Right lobe of liver (tissue), 6 donors: Measurements from ENCODE around the gene AP4E1. TPM values are rescaled to one million over a fixed set of nuclear protein-coding genes. Genes with fewer than 3 reads are reported as not detected.
"Not testable (repeated sequence)": the region's sequence is repeated elsewhere in the genome, so short reads cannot be mapped to it uniquely, and the experiment has no call there.

Source experiments
- ATAC-seq, 4 donors: fragments of 200-7000 bp; cut with Tn5 transposase; one replicate each; pipeline ENCODE4 v1.9.1; 2020; ENCODE audit warnings: mild to moderate bottlenecking in 4 of 4, moderate library complexity in 4 of 4
- DNase-seq, 3 donors: peaks; one replicate each; pipeline ENCODE4 v3.0.0-alpha.2; 2020
- H3K27ac ChIP-seq, 3 donors: fragments of 200-600 bp; one replicate each; pipeline ENCODE4 v1.8.0; 2022
- H3K27me3 ChIP-seq, 2 donors: fragments of 200-600 bp; one replicate each; pipeline ENCODE4 v1.8.0; 2022
- H3K36me3 ChIP-seq, 4 donors: fragments of 200-600 bp; sonication (generic) in 1 of 4; one replicate each; pipeline versions ENCODE4 v1.5.1 to v1.8.0; 2017 to 2022; ENCODE audit warnings: control low read depth in 1 of 4
- H3K4me1 ChIP-seq, 4 donors: fragments of 200-600 bp; sonication (generic) in 1 of 4; one replicate each; pipeline versions ENCODE4 v1.5.1 to v1.8.0; 2017 to 2022; ENCODE audit warnings: control low read depth in 1 of 4
- H3K4me3 ChIP-seq, 3 donors: fragments of 200-600 bp; one replicate each; pipeline ENCODE4 v1.8.0; 2022
- H3K9me3 ChIP-seq, 4 donors: fragments of 200-600 bp; sonication (generic) in 1 of 4; one replicate each; pipeline versions ENCODE4 v1.5.1 to v1.8.0; 2017 to 2022; ENCODE audit warnings: control low read depth in 1 of 4
- CTCF ChIP-seq, 4 donors: fragments of 200-600 bp in 3 of 4; fragments of 450-650 bp in 1 of 4; IDR thresholded peaks; one replicate each; pipeline versions ENCODE4 v1.5.1 to v1.8.0; 2016 to 2022; ENCODE audit warnings: antibody characterized with exemption in 4 of 4, mild to moderate bottlenecking in 2 of 4
- POLR2A ChIP-seq: fragments of 450-650 bp; IDR thresholded peaks from one replicate; pipeline ENCODE4 v1.6.1; 2017; ENCODE audit warnings: antibody characterized with exemption, mild to moderate bottlenecking
- WGBS: methylation state at CpG from one replicate; pipeline ENCODE4 v1.1.6; 2018; ENCODE audit warnings: low coverage, low lambda C conversion rate; ENCODE audit not compliant: insufficient coverage; ENCODE audit errors: missing lambda C conversion rate; 5-methylcytosine and 5-hydroxymethylcytosine counted together
- intact Hi-C, 2 donors: fragments of 100-400 bp; cut with DNase I; formaldehyde crosslinking; loops; one replicate each; pipeline versions ENCODE4 v1.11.2 to v1.14.1; 2022
- total RNA-seq, 6 experiments: library from RNA; depleted of rRNA in 2 of 6; stranded (reverse); fragments of >200 nt in 2 of 6; fragmentation: NEBNext Ultra II Directional in 3 of 6; extraction: Animal tissue kit (Norgen Biotek cat#: 25700) in 3 of 6; gene quantifications; one replicate each; pipeline versions ENCODE4 v1.1.0 to v1.2.4, GENCODE V29; 2016 to 2023
- donor health status: DM: no; HTN: yes; CAD: no.
- donor health status: DM: no; HTN: no; CAD: no.
- donor health status: DM: no; HTN: no; CAD: no.
- donor health status: DM: no; HTN: yes; CAD: no.
- donor health status: DM: no; HTN: yes; CAD: no.

AP4E1 gene
- total RNA-seq, 6 experiments from 2014 or later, result 4.2 to 5.4 (median 5.0) TPM

GRCh38 chr15:50940506-50940905 is 32.0 kb downstream of the AP4E1 start:
- ATAC-seq, result no peak
- intact Hi-C loops, result no loop called here
- Histone ChIP-seq H3K27ac (no peak overlapping the region), H3K4me1 (no peaks in the 10 kb centered on the region), H3K36me3 (peaks cover 0 to 6% (median 0%) of the 10 kb centered on the region in 4 donors), H3K4me3 (no peak overlapping the region), H3K9me3 (peaks cover 0 to 3% (median 0%) of the 10 kb centered on the region in 4 donors), H3K27me3 (no peaks in the 10 kb centered on the region)
- TF ChIP-seq CTCF (IDR thresholded peaks at IDR 0.05), result no peak
- no peak for TF ChIP-seq POLR2A
- 93% methylated on average over 2 of the region's 2 CpGs for WGBS
- DNase-seq, result no peak

- no peaks in the 10 kb centered on the region for H3K4me1 ChIP-seq
- H3K4me3 ChIP-seq, result no peak overlapping the region
- peaks cover 0 to 6% (median 0%) of the 10 kb centered on the region in 4 donors for H3K36me3 ChIP-seq
- TF ChIP-seq POLR2A (no peak), CTCF (IDR thresholded peaks at IDR 0.05) (no peak)
- DNase-seq (no peak), ATAC-seq (no peak)
- H3K27ac ChIP-seq, result no peak overlapping the region
- peaks cover 0 to 3% (median 0%) of the 10 kb centered on the region in 4 donors for H3K9me3 ChIP-seq
- H3K27me3 ChIP-seq, result no peaks in the 10 kb centered on the region
- intact Hi-C loops, result no loop called here
These were observed 35.2 kb downstream of the AP4E1 start for GRCh38 chr15:50943638-50944037.

- Histone ChIP-seq H3K36me3 (peaks cover 0 to 6% (median 0%) of the 10 kb centered on the region in 4 donors), H3K4me3 (no peak overlapping the region), H3K9me3 (peaks cover 0 to 3% (median 0%) of the 10 kb centered on the region in 4 donors), H3K27ac (no peak overlapping the region), H3K4me1 (no peaks in the 10 kb centered on the region), H3K27me3 (no peaks in the 10 kb centered on the region)
- DNase-seq (no peak), ATAC-seq (no peak)
- TF ChIP-seq CTCF (IDR thresholded peaks at IDR 0.05), result no peak
- WGBS, result 83% methylated on average over 3 of the region's 3 CpGs
- intact Hi-C loops, result no loop called here
These were observed 36.2 kb downstream of the AP4E1 start for GRCh38 chr15:50944672-50945071.

GRCh38 chr15:50945725-50946124 is 37.2 kb downstream of the AP4E1 start:
- intact Hi-C loops, result no loop called here
- H3K4me1 ChIP-seq, result no peaks in the 10 kb centered on the region
- H3K27ac ChIP-seq, result no peak overlapping the region
- ATAC-seq, result no peak
- 29% methylated on average over 3 of the region's 3 CpGs for WGBS
- no peak for DNase-seq
- TF ChIP-seq CTCF (IDR thresholded peaks at IDR 0.05) (no peak), POLR2A (no peak)
- no peaks in the 10 kb centered on the region for H3K9me3 ChIP-seq
- H3K27me3 ChIP-seq, result no peaks in the 10 kb centered on the region
- peaks cover 0 to 6% (median 5%) of the 10 kb centered on the region in 4 donors for H3K36me3 ChIP-seq
- H3K4me3 ChIP-seq, result no peak overlapping the region

- ATAC-seq, H3K27ac ChIP-seq: not testable (repeated sequence)
These were observed 42.3 kb downstream of the AP4E1 start for GRCh38 chr15:50950745-50951144.

More at GRCh38 chr15:50950745-50951144, 42.3 kb downstream of the AP4E1 start:
- H3K4me1 ChIP-seq, DNase-seq, H3K9me3 ChIP-seq, H3K4me3 ChIP-seq, H3K27me3 ChIP-seq, intact Hi-C loops: not testable (repeated sequence)
- WGBS, result 100% methylated on average over 2 of the region's 3 CpGs
- peaks cover 0 to 19% (median 6%) of the 10 kb centered on the region in 4 donors for H3K36me3 ChIP-seq
